ENCODE data around the gene SORL1-AS1.

SORL1-AS1 gene

DNA sequence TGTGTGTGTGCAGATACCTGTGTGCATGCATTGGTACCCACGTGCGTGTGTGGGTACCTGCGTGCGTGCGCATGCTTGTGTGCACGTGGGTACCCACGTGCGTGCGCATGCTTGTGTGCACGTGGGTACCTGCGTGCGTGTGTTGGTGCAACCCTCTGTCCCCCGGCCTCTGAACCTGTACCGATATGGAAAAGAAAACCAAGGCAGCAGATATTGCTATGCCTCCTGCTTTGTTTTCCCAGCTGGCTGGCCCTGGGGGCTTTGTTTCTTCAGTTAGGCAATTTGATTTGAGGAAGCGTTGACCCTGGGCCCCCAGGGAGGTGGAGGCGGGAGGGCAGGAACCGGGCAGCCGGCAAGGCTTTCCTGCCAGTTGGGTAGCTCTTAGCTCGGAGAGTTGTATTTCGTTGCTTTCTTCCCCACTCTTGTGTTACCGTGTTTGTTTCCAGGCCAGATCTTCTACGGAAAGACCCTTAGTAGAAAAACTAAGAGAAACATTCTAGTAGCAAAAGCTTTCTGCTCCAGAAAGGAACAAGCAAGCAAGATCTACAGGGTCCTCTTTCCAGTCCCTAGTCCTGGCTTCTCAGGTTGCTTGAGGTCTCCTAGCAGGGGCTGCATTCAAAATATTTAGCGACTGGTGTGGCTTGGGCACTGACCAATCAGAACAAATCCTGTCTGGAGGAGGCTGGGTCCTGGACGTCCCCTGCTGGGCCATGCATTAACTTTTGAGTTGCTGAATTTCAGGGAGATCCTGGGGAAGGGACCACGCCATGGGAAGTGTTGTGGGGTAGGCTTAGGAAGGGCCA, 26.3 kb upstream of the SORL1-AS1 start:
- no peak for DNase-seq (ENCODE audit: low read depth)
- in situ Hi-C loops (cut with HindIII; ENCODE audit: low pct_unique_long_range_greater_than_20kb, low sequenced_read_pairs): no loop called here

- no peak for DNase-seq (ENCODE audit: low read depth)
- in situ Hi-C loops (cut with HindIII; ENCODE audit: low pct_unique_long_range_greater_than_20kb, low sequenced_read_pairs): no loop called here
Measured at GRCh38 chr11:121478226-121478894, 25.6 kb upstream of the SORL1-AS1 start.

- no peak for DNase-seq (ENCODE audit: low read depth)
- in situ Hi-C loops (cut with HindIII; ENCODE audit: low pct_unique_long_range_greater_than_20kb, low sequenced_read_pairs): no loop called here
Measured at GRCh38 chr11:121476379-121477032, 23.7 kb upstream of the SORL1-AS1 start.

DNA sequence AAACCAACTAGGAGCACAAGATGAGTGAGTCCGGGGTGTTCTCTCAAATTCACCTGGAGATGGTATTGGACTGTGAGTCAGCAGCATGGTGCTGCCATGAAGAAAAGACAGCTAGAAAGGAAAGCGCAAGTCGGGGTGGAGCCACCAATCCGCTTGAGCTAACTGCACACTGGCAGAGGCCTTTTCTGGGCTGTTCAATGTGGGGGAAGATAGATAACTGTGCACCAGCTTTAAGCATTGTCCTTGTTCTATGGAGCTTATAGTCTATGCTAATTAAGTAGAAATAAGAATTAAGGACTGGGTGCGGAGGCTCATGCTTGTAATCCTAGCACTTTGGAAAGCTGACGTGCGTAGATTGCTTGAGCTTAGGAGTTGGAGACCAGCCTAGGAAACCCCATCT, 21.9 kb upstream of the SORL1-AS1 start:
- DNase-seq (ENCODE audit: low read depth): no peak
- in situ Hi-C loops (cut with HindIII; ENCODE audit: low pct_unique_long_range_greater_than_20kb, low sequenced_read_pairs): no loop called here

- in situ Hi-C loops (cut with HindIII; ENCODE audit: low pct_unique_long_range_greater_than_20kb, low sequenced_read_pairs): no loop called here
- peak; percentile 18 for DNase-seq (ENCODE audit: low read depth)
Measured at GRCh38 chr11:121473064-121473777, 20.5 kb upstream of the SORL1-AS1 start.

- in situ Hi-C loops (cut with HindIII; ENCODE audit: low pct_unique_long_range_greater_than_20kb, low sequenced_read_pairs): no loop called here
- DNase-seq (ENCODE audit: low read depth): no peak
Measured at GRCh38 chr11:121472312-121472711, 19.5 kb upstream of the SORL1-AS1 start.

GRCh38 chr11:121471167-121471566, 18.4 kb upstream of the SORL1-AS1 start:
- DNase-seq (ENCODE audit: low read depth): no peak
- in situ Hi-C loops (cut with HindIII; ENCODE audit: low pct_unique_long_range_greater_than_20kb, low sequenced_read_pairs): no loop called here

DNA sequence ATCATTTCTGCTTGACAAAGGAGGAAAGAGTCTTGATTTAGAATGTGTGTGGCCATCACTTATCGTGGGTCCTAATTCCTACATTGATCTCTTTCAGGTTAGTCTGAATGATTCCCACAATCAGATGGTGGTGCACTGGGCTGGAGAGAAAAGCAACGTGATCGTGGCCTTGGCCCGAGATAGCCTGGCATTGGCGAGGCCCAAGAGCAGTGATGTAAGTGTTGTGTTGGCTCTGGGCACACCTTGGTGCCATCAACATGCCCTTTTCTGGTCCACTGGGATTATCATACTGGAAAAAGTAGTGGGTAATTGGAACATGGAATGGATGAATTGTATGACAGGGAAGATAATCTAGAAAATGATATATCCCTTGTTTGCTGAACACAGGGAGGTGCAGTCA, 17.1 kb upstream of the SORL1-AS1 start:
- no peak for DNase-seq (ENCODE audit: low read depth)
- in situ Hi-C loops (cut with HindIII; ENCODE audit: low pct_unique_long_range_greater_than_20kb, low sequenced_read_pairs): no loop called here

GRCh38 chr11:121467965-121468364, 15.2 kb upstream of the SORL1-AS1 start:
- DNase-seq (ENCODE audit: low read depth): no peak
- in situ Hi-C loops (cut with HindIII; ENCODE audit: low pct_unique_long_range_greater_than_20kb, low sequenced_read_pairs): no loop called here

- in situ Hi-C loops (cut with HindIII; ENCODE audit: low pct_unique_long_range_greater_than_20kb, low sequenced_read_pairs): no loop called here
- no peak for DNase-seq (ENCODE audit: low read depth)
Measured at GRCh38 chr11:121467471-121467870, 14.7 kb upstream of the SORL1-AS1 start.

DNA sequence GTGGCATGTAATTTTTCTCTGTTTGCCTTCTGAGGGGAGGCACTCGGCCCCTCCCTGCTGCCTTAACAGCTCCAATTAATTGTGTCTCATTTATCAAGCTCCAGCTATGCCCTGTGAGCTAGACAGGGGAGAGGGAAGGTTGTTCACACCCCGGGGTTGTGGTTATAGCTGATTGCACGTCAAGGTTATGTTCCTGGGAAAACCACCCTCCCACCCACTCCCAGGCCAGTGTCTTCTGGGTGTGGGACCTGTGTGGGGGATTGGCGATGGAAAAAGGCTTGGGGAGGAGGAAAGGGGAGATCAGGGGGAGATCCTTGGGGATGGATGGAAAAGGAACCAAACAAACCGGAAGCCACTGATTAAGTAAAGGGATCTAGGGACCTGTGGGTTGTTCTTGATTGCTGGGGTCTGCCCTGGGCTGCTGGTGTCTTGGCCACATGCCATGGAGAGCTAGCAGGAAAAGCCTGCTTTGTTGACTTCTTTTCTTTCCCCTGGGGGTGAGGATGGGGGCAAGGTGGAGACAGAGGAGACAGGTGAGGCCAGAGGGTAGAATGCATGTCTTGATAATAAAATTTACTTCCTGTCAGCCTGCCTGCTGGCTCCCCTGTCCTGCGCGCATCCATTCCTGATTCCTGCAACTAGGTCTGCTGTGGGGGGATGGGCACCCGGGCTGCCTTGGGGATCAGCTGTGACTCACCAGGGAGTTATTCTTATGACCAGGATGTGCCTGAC, 13.5 kb upstream of the SORL1-AS1 start:
- in situ Hi-C loops (cut with HindIII; ENCODE audit: low pct_unique_long_range_greater_than_20kb, low sequenced_read_pairs): no loop called here
- peak; percentile 85 for DNase-seq (ENCODE audit: low read depth)

- no peak for DNase-seq (ENCODE audit: low read depth)
- in situ Hi-C loops (cut with HindIII; ENCODE audit: low pct_unique_long_range_greater_than_20kb, low sequenced_read_pairs): no loop called here
Measured at GRCh38 chr11:121465709-121466062, 12.9 kb upstream of the SORL1-AS1 start.

DNA sequence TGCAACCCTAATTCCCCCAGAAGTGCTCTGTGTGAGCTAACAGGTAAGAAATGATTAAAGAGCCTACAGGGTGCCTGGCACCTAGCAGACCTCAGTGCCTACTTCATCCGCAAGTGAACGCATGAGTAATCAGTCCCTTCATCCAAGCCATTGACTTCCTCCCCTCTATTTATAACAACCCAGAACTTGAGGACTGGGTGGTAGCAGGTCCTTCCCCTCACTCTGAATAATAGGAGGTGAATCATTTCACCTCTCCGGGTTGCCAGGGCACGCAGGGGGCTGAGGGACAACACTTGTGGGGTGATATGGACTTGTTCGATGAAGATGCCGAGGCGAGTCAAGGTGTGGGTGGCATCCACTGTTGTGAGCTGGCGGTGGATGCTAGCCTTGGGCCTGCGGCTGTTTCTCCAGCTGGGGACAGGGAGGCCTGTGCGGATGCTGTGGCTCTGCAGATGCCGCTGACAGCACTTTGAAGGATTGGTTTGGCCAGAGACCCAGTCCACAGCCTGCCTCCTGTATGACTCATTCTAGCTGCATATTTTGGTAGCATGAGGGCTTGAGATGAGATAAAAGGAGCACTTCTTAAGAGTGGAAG, 11.7 kb upstream of the SORL1-AS1 start:
- peak; percentile 79 for DNase-seq (ENCODE audit: low read depth)
- in situ Hi-C loops (cut with HindIII; ENCODE audit: low pct_unique_long_range_greater_than_20kb, low sequenced_read_pairs): no loop called here

DNA sequence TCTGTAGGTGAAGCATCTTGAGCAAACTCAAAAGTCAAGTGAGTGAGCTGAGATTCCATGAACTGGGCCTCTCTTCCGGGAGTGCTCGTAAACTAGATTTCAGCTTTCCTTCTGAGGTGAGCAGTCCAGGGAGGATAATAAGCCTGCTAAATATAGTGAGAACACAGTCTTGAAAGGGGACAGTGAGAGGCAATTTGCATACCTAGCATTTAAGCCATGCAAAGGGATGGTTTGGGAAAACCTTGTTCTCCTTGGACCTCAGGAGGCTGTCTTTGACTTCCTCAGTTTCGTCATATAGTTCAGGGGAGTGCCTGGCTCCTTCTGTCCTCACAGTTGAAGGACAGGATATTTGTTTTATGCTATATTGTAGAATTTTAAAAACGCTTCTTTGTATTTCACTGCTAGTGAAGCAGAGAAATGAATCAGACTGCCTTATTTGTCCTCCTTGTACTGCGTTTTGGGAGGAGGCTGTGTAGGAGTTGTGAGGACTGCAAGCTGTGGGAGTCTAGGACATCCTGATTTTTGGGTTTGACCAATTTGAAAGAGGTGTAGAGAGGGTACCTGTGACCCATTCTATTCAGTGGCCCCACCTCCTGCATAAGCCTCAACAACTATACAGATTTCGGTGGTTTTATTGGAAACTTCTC, 11.0 kb upstream of the SORL1-AS1 start:
- no peak for DNase-seq (ENCODE audit: low read depth)
- in situ Hi-C loops (cut with HindIII; ENCODE audit: low pct_unique_long_range_greater_than_20kb, low sequenced_read_pairs): no loop called here

GRCh38 chr11:121461843-121462242, 9.1 kb upstream of the SORL1-AS1 start:
- in situ Hi-C loops (cut with HindIII; ENCODE audit: low pct_unique_long_range_greater_than_20kb, low sequenced_read_pairs): no loop called here
- no peak for DNase-seq (ENCODE audit: low read depth)

- DNase-seq (ENCODE audit: low read depth): no peak
- in situ Hi-C loops (cut with HindIII; ENCODE audit: low pct_unique_long_range_greater_than_20kb, low sequenced_read_pairs): no loop called here
Measured at GRCh38 chr11:121460941-121461514, 8.3 kb upstream of the SORL1-AS1 start.

DNA sequence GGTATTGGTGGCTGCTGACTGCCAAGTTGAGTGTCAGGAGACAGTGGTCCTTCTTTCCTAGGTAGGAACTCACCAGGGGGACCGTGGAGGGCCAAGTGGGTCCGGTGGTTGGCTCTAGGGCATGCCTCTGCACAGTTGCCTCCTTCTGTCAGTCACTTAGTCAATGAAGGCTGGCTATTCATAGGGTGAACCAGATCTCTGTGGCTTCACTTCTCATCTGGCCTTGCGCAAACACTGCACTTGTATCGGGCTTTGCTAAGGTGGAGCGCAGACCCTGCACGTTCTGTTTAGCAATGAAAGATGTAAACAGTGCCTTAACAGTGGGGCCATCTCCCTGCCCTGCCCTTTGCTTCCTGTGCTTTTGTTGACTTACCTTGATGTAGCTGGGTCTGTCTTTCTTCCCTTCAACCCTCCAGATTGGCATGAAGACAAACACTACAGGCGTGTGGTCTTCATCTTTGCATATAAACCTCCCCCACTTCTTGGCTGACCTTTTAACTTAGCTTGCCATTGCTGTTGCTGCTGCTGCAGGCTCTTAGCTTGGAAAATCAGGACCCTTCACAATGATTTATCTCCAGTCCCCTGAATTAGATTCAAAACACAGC, 6.7 kb upstream of the SORL1-AS1 start:
- in situ Hi-C loops (cut with HindIII; ENCODE audit: low pct_unique_long_range_greater_than_20kb, low sequenced_read_pairs): no loop called here

More for the DNA sequence above, 6.7 kb upstream of the SORL1-AS1 start:
- no peak for DNase-seq (ENCODE audit: low read depth)
